Left lung (tissue), 10 donors: ENCODE data around the gene MBP. TPM values are rescaled to one million over a fixed set of nuclear protein-coding genes. Genes with fewer than 3 reads are reported as not detected.
A peak's percentile ranks its signal among the peaks of the same experiment; 100 is the strongest.

Experiments
- ATAC-seq: fragments of 200-7000 bp; cut with Tn5 transposase; one replicate; pipeline ENCODE4 v1.9.1; 2020; ENCODE audit warnings: moderate library complexity
- DNase-seq, 4 donors: peaks; one replicate each; pipeline ENCODE4 v3.0.0-alpha.2; 2013 to 2020
- H3K27ac ChIP-seq, 2 donors: fragments of 200-600 bp; sonication (generic) in 1 of 2; one replicate each; pipeline versions ENCODE4 v1.5.0 to v1.8.0; 2020 to 2021
- H3K27me3 ChIP-seq, 2 donors: fragments of 200-600 bp; sonication (generic) in 1 of 2; one replicate each; pipeline versions ENCODE4 v1.5.0 to v1.8.0; 2020 to 2021
- H3K36me3 ChIP-seq, 2 donors: fragments of 200-600 bp; sonication (generic) in 1 of 2; one replicate each; pipeline versions ENCODE4 v1.5.0 to v1.8.0; 2020 to 2021
- H3K4me1 ChIP-seq, 2 donors: fragments of 200-600 bp; one replicate each; pipeline ENCODE4 v1.8.0; 2021
- H3K4me3 ChIP-seq, 2 donors: fragments of 200-600 bp; sonication (generic) in 1 of 2; one replicate each; pipeline versions ENCODE4 v1.5.0 to v1.8.0; 2020 to 2021; ENCODE audit warnings: mild to moderate bottlenecking in 1 of 2
- H3K9me3 ChIP-seq, 2 donors: fragments of 200-600 bp; sonication (generic) in 1 of 2; one replicate each; pipeline versions ENCODE4 v1.5.0 to v1.8.0; 2020 to 2021
- intact Hi-C, 2 donors: fragments of 100-400 bp; cut with DNase I; formaldehyde crosslinking; loops; one replicate each; pipeline versions ENCODE4 v1.11.2 to v1.14.2; 2022
- polyA plus RNA-seq, 6 donors: library from polyadenylated mRNA; unstranded; fragments of 120-200 nt; gene quantifications; one replicate each; pipeline ENCODE4 v1.2.1, GENCODE V29; 2013; ENCODE audit not compliant: insufficient read length in 6 of 6
- total RNA-seq, 2 donors: library from RNA; stranded (reverse); fragmentation: NEBNext Ultra II Directional; extraction: Animal tissue kit (Norgen Biotek cat#: 25700); gene quantifications; one replicate each; pipeline ENCODE4 v1.2.1, GENCODE V29; 2021
- TF ChIP-seq, protein P1 (sequence below), 2 donors: fragments of 200-600 bp; sonication (generic) in 1 of 2; IDR thresholded peaks; one replicate each; pipeline versions ENCODE4 v1.5.0 to v1.8.0; 2021; ENCODE audit warnings: antibody characterized with exemption in 2 of 2
- donor health status: DM: no; HTN: yes; CAD: no.
- donor health status: DM: no; HTN: no; CAD: no.

MBP gene
- total and polyA plus RNA-seq, 8 donors: 8.8 to 56.7 (median 10.8) TPM

DNA sequence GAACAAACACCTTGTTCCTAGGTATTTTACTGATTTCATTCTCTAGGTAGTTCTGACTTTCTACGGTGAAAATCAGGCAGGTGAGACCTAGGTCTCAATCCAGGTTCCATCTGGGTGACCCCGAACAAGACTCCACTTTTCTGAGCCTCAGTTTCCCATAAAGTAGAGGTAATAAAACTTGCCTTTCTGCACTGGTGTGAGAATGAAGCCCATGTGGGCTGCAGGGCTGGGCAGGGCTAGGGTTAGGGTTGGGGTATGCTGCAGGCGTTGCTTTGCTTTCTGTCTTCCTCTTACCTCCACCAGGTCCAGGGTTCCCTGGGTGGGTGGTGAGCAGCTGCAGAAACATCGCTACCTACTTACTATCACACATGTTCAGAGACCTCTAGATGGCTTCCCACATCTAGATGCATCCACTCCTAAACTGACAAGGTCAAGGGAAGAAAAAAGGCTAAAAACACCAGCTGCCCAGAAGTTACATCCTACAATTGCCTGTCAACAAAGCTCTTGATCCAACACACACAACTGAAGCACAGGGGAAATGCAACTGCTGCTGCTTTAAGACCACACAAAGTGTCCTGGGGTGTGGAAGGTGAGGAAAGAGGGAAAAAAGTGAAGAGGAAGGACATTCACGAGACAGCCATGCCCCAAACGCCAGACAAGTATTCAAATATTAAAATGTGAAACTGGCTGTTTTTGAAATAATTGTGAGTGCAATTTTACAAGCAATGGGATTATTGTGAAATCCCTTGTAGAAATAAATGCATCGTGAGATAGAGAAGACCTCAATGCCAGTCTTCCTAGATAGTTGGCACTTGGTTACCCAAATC is 23.5 kb downstream of the MBP start:
- peak in 1 of 4 donors; percentile 31 for DNase-seq
- Histone ChIP-seq H3K4me3 (no peak overlapping the region), H3K36me3 (peaks cover 0 to 10% of the 10 kb centered on the region in 2 donors), H3K4me1 (peaks cover 37 to 91% of the 10 kb centered on the region in 2 donors), H3K27me3 (no peaks in the 10 kb centered on the region), H3K27ac (peak overlapping the region; percentile 60 to 79), H3K9me3 (no peaks in the 10 kb centered on the region)
- ATAC-seq: no peak
- intact Hi-C loops: no loop called here
- TF ChIP-seq, protein P1, sequence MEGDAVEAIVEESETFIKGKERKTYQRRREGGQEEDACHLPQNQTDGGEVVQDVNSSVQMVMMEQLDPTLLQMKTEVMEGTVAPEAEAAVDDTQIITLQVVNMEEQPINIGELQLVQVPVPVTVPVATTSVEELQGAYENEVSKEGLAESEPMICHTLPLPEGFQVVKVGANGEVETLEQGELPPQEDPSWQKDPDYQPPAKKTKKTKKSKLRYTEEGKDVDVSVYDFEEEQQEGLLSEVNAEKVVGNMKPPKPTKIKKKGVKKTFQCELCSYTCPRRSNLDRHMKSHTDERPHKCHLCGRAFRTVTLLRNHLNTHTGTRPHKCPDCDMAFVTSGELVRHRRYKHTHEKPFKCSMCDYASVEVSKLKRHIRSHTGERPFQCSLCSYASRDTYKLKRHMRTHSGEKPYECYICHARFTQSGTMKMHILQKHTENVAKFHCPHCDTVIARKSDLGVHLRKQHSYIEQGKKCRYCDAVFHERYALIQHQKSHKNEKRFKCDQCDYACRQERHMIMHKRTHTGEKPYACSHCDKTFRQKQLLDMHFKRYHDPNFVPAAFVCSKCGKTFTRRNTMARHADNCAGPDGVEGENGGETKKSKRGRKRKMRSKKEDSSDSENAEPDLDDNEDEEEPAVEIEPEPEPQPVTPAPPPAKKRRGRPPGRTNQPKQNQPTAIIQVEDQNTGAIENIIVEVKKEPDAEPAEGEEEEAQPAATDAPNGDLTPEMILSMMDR (IDR thresholded peaks at IDR 0.05): no peak

DNA sequence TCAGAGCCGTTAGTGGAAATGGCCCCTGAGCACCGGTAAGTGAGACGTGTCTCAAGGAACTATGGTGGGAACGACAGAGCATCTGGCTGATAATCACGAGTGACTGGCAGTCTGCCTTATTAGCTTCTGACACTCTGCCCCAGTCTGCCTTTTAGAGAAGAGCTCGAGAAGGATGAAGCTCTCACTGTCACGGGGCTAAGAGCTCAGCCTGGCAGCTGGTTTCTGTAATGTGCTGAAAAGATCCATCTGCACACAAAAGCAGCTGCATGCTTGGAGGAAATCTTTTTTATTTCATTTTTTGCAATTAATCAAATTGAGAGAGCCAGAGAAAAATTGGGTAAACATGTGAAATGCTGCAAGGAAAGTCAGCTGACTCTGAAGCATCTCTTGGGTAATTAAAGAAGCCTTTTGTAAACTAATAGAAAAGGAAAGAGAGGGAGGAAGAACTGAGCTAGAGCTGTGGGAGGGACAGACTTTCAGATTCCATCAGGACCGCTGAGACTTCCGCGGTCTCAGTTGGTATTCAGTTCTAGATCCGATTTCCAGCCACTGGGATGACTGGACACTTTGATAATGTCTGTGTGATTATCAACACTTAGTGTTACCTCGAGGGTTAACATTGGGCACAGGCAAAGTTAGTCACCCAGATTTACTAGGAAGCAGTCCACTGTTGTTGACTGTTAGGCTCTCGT is 24.4 kb downstream of the MBP start:
- intact Hi-C loops: no loop called here
- no peaks in the 10 kb centered on the region for H3K9me3 ChIP-seq
- H3K4me1 ChIP-seq: peaks cover 28 to 91% of the 10 kb centered on the region in 2 donors
- peak in 3 of 4 donors; percentile 62 to 82 (median 75) for DNase-seq
- H3K27me3 ChIP-seq: no peaks in the 10 kb centered on the region
- no peak overlapping the region for H3K4me3 ChIP-seq
- ATAC-seq: peak; percentile 61
- peak overlapping the region; percentile 60 to 79 for H3K27ac ChIP-seq
- TF ChIP-seq, protein P1 (IDR thresholded peaks at IDR 0.05): no peak
- H3K36me3 ChIP-seq: peaks cover 0 to 14% of the 10 kb centered on the region in 2 donors

DNA sequence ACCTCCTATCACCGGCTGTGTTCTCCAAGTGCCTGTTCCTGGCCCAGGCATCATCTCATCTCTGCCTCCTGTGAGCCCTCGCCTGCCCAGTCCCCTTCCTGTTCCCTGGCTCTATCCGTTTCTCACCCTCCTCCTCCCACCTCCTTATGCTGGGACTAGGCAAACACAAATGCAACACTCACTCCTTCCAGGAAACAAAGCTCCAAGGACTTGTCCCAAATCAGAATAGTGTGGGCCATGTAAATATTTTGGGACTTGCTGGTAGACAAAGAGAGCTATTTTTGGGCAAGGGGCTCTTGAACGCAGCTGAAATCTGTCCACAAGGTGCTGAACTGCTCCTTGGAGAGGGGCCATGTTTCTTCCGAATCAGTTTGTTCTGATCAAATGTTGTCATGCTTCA is 25.3 kb downstream of the MBP start:
- Histone ChIP-seq H3K27ac (peak overlapping the region; percentile 60 to 79), H3K9me3 (no peaks in the 10 kb centered on the region), H3K36me3 (peaks cover 0 to 16% of the 10 kb centered on the region in 2 donors), H3K4me3 (no peak overlapping the region), H3K27me3 (no peaks in the 10 kb centered on the region), H3K4me1 (peaks cover 28 to 91% of the 10 kb centered on the region in 2 donors)
- intact Hi-C loops: no loop called here
- TF ChIP-seq, protein P1 (IDR thresholded peaks at IDR 0.05): no peak
- ATAC-seq (peak; percentile 75), DNase-seq (peak in 1 of 4 donors; percentile 51)

DNA sequence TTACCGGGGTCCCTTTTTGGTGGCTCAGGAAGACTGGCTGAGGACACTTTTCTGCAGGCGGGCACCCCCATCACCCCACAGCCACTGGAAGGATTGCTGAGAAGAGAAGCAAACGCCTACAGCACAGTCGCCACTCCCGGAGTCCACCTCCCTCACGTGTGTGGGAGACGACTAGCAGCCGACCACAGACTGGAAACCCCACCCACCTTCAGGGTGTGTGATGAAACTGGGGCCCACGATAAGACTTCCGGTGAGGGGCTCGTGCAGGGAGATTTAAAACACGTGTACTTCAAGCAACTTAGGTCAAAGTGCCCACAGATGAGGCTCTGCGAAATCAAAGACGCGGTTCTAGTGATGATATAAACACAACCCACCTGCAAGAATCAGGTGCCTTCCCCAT is 26.3 kb downstream of the MBP start:
- Histone ChIP-seq H3K4me1 (peaks cover 35 to 95% of the 10 kb centered on the region in 2 donors), H3K9me3 (no peaks in the 10 kb centered on the region), H3K36me3 (peaks cover 0 to 16% of the 10 kb centered on the region in 2 donors), H3K27ac (peak overlapping the region in 1 of 2 donors; percentile 79), H3K4me3 (no peak overlapping the region), H3K27me3 (no peaks in the 10 kb centered on the region)
- intact Hi-C loops: no loop called here
- ATAC-seq: no peak
- TF ChIP-seq, protein P1 (IDR thresholded peaks at IDR 0.05): no peak
- peak in 2 of 4 donors; percentile 57 to 71 for DNase-seq

DNA sequence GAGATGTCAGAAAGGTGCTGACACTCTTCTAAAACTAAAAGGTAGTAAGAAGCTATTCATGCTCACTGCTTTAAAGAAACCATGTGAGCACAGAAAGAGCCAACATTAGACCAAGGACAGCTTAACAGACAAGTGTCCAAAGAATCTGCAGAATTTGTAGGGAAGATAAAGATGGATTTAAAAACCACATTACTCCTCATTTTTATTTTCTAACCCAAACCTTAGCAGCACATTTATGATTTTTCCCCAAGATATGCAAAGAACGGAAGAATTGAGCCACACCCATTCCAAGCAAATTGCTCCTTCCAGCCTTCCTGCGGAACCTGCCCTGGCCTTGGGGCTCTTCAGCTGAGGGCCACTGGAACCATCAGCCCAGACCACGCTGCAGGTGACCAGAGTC is 26.9 kb downstream of the MBP start:
- Histone ChIP-seq H3K36me3 (peaks cover 0 to 16% of the 10 kb centered on the region in 2 donors), H3K4me1 (peaks cover 40 to 95% of the 10 kb centered on the region in 2 donors), H3K27me3 (no peaks in the 10 kb centered on the region), H3K4me3 (no peak overlapping the region), H3K27ac (peak overlapping the region in 1 of 2 donors; percentile 79), H3K9me3 (no peaks in the 10 kb centered on the region)
- intact Hi-C loops: no loop called here
- no peak for ATAC-seq
- peak in 1 of 4 donors; percentile 28 for DNase-seq
- TF ChIP-seq, protein P1 (IDR thresholded peaks at IDR 0.05): no peak
